ENCODE measurements around the gene KIF19.
"Not testable (repeated sequence)": the region's sequence is repeated elsewhere in the genome, so short reads cannot be mapped to it uniquely, and the experiment has no call there.

KIF19 gene

GRCh38 chr17:74389937-74390679, 64.1 kb downstream of the KIF19 start:
- no peak for DNase-seq (ENCODE audit: low read depth)

- no peak for DNase-seq (ENCODE audit: low read depth)
Observed at GRCh38 chr17:74390680-74391653, 64.9 kb downstream of the KIF19 start.

- DNase-seq (ENCODE audit: low read depth): no peak
Observed at GRCh38 chr17:74391771-74392170, 65.7 kb downstream of the KIF19 start.

GRCh38 chr17:74392848-74393247, 66.8 kb downstream of the KIF19 start:
- no peak for DNase-seq (ENCODE audit: low read depth)

GRCh38 chr17:74393346-74393942, 67.4 kb downstream of the KIF19 start:
- no peak for DNase-seq (ENCODE audit: low read depth)

GRCh38 chr17:74394275-74394950, 68.4 kb downstream of the KIF19 start:
- DNase-seq (ENCODE audit: low read depth): no peak

GRCh38 chr17:74394977-74395376, 69.0 kb downstream of the KIF19 start:
- DNase-seq (ENCODE audit: low read depth): no peak

- DNase-seq (ENCODE audit: low read depth): no peak
Observed at GRCh38 chr17:74396567-74396966, 70.5 kb downstream of the KIF19 start.

- DNase-seq (ENCODE audit: low read depth): no peak
Observed at GRCh38 chr17:74402048-74402447, 76.0 kb downstream of the KIF19 start.

- DNase-seq (ENCODE audit: low read depth): no peak
Observed at GRCh38 chr17:74403512-74404137, 77.6 kb downstream of the KIF19 start.

GRCh38 chr17:74404218-74404617, 78.2 kb downstream of the KIF19 start:
- no peak for DNase-seq (ENCODE audit: low read depth)

GRCh38 chr17:74404789-74405188, 78.8 kb downstream of the KIF19 start:
- DNase-seq (ENCODE audit: low read depth): no peak

- not testable (repeated sequence) for DNase-seq (ENCODE audit: low read depth)
Observed at GRCh38 chr17:74405311-74405710, 79.3 kb downstream of the KIF19 start.
